GM06990 (cell line): ENCODE measurements around the gene MDFI.

ENCODE experiments used
- DNase-seq: peaks from one replicate; pipeline ENCODE4 v3.0.0-alpha.2; 2011; ENCODE audit not compliant: insufficient read length; ENCODE audit errors: extremely low read depth
- H3K27me3 ChIP-seq: replicated peaks from 2 replicates; pipeline ENCODE4 v1.6.0; 2011; ENCODE audit warnings: low read length; ENCODE audit not compliant: control insufficient read depth, insufficient read depth
- H3K36me3 ChIP-seq: 2 replicates; pipeline ENCODE4 v1.5.1; 2011; ENCODE audit warnings: low read length; ENCODE audit not compliant: control insufficient read depth, insufficient read depth
- H3K4me3 ChIP-seq: replicated peaks from 2 replicates; pipeline ENCODE4 v1.5.1; 2011; ENCODE audit warnings: low read depth, mild to moderate bottlenecking, control low read depth, low read length
- TF ChIP-seq, protein P1 (sequence below): IDR thresholded peaks from 2 replicates; pipeline ENCODE4 v1.5.1; 2011; ENCODE audit warnings: low read length, control low read depth, mild to moderate bottlenecking, inconsistent platforms; ENCODE audit not compliant: insufficient read depth, poor library complexity, severe bottlenecking

MDFI gene

DNA sequence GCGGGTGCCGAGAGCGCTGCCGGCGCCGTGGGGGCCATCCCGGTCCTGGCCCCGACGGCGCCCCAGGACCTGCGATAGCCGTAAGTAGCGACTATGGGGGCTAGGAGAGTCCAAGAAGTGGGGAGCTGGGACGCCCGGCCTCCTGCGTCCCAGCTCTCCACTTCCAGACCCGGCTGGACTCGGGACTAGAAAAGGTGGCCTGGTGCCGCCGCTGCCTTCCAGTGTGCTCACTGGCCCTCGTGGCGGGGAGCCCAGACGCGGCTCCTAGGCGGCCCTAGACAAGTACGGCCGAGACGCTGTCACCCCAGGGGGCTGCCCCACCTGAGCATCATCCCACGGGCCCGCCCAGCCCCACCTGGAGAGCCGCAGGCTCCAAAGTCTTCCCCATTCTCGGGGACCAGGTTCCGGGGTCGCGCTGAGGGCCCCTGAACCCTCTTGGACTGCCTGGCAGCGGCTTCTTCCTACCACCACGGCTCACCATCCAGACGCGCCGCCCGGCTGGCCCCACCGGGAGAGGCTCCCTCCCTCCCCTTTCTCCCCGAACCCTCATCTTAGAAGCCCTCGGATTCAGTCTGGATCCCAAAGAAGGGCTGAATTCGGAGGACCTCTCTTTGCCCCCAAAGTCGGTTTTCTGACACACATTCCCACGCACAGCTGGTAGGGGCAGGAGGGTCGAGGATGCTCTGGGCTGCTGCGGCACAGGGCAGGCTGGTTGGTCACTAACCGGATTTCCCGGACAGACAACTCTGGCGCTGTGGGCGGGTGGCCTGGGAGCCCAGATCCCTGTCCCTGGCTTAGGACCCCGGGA lies 870 bp upstream of the MDFI start:
- peaks cover 3% of the 10 kb centered on the region for H3K27me3 ChIP-seq

DNA sequence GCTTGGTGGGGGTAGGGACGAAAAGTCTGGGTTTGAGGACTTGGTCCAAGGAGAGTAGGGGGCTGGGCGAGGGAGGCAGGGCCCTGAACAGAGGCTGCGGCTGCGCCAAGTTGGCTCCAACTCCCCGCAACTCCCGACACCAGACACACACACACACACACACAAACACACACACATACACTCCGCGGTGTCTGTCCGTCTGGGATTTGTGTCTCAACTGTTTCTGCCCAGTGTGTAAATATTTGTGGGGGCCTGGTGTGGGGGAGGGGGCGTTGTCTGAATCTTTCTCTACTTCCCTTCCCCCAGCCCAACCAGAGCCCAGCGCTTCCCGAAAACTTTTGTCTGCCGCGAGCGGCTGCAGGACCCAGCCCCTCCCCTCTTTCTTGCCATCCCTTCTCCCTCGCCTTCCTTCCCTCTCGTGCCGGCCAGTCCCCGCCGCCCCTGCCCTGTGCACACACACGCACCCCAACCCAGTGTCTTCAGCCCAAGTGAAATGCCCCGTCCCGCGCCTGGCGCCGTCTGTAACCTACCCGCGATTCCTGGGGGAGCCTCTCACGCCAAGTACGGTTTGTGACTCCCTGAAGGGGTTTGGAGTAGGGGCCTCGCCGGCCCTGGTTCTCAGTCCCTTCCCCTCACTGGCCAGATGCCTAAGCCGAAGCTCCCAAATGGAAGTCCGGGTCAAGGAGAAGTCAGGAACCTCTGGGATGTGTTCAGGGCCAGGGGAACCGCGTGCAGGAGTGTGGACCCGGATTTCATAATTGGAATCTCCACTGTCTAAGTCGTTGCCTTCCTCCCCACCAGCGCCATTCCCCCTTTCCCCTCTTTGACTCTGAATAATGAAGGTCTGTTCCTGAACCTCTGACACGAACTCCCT lies 904 bp downstream of the MDFI start:
- TF ChIP-seq, protein P1, sequence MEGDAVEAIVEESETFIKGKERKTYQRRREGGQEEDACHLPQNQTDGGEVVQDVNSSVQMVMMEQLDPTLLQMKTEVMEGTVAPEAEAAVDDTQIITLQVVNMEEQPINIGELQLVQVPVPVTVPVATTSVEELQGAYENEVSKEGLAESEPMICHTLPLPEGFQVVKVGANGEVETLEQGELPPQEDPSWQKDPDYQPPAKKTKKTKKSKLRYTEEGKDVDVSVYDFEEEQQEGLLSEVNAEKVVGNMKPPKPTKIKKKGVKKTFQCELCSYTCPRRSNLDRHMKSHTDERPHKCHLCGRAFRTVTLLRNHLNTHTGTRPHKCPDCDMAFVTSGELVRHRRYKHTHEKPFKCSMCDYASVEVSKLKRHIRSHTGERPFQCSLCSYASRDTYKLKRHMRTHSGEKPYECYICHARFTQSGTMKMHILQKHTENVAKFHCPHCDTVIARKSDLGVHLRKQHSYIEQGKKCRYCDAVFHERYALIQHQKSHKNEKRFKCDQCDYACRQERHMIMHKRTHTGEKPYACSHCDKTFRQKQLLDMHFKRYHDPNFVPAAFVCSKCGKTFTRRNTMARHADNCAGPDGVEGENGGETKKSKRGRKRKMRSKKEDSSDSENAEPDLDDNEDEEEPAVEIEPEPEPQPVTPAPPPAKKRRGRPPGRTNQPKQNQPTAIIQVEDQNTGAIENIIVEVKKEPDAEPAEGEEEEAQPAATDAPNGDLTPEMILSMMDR, result no peak
- Histone ChIP-seq H3K36me3 (no peaks in the 10 kb centered on the region), H3K4me3 (no peak overlapping the region), H3K27me3 (peaks cover 8% of the 10 kb centered on the region)
- DNase-seq, result no peak

More for the DNA sequence above, 870 bp upstream of the MDFI start:
- Histone ChIP-seq H3K36me3 (no peaks in the 10 kb centered on the region), H3K4me3 (no peak overlapping the region)
- DNase-seq, result no peak
- TF ChIP-seq, protein P1, result no peak

DNA sequence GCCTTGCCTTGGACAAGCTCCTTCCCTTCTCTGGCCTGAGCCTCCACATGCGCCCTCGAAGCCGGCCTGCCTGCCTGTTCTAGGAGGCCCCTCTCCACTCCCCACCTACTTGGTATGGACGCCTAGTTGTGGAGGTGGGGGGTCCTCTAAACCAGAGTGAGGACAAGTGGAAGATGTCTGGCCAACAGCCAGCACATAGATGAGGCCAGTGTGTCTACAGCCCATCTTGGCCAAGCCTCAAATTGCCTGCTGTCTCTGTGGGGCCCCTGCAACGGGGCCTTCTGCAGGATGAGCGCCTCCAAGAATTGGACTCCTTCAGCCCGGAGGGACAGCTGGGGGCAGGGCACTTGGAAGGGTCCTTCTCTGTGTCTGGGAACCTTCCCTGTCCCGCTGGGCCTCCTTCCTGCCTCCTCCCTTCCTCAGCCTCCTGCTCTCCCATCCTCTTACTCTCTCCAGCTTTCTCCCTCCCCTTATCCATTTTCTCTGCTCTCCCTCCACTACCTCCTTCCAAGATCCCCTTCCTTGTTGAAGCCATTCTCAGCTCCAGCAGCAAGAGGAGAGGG lies 1.6 kb downstream of the MDFI start:
- no peak for DNase-seq
- Histone ChIP-seq H3K4me3 (no peak overlapping the region), H3K36me3 (no peaks in the 10 kb centered on the region), H3K27me3 (peaks cover 8% of the 10 kb centered on the region)
- TF ChIP-seq, protein P1, result no peak

DNA sequence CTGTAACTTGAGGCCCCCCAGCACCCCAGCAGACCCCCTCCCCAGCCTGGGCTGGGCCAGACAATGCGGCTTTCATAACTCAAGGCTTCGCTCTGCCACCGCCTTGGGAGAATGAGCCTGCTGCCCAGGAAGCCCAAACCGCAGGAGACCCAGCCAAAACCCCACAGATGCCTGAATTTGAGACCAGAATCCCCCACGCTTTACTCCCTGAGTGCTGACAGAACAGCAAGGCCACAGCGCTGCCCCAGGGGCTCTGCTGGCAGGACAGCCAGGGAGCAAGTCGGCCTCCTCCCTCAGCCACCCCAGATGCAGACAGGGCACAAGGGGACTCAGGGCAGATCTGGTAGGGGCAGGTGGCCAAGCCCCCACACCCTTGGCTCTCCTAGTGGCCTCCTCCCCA lies 2.2 kb downstream of the MDFI start:
- Histone ChIP-seq H3K27me3 (peaks cover 8% of the 10 kb centered on the region), H3K36me3 (no peaks in the 10 kb centered on the region), H3K4me3 (no peak overlapping the region)
- TF ChIP-seq, protein P1, result no peak
- no peak for DNase-seq

DNA sequence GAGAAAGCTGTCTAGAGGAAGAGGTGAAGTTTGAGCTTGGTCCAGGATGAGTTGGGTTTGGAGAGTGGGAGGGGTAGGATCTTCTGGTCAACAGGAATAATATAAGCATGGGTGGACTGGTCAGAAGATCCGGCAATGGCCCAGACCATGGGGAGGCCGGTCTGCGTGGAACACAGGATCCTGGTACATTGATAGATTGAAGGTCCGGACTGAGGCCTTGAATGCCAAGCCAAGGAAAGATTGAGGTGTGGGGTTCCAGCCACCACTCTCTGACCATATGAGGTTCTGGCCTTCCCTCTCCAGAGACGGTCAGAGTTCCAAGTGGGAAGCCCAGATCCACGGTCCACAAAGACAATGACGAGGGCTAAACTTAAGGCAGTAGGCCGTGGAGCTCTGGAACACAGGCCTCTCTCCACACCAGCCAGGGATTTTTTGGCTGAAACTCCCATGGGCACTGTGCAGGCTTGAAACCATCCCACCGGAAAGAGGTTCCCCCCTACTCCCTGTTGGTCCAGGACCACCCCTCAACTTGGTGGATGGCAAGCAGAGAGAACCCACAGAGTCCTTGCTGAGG lies 3.2 kb downstream of the MDFI start:
- TF ChIP-seq, protein P1, result no peak
- H3K36me3 ChIP-seq, result no peaks in the 10 kb centered on the region
- peaks cover 8% of the 10 kb centered on the region for H3K27me3 ChIP-seq
- DNase-seq, result no peak
- no peak overlapping the region for H3K4me3 ChIP-seq
